GOT3 (cell line): ENCODE data around the gene ZMYM2.

ENCODE experiments used
- DNase-seq: peaks from one replicate; lab custom pipeline; 2025; ENCODE audit warnings: mixed read lengths; lab: John Stamatoyannopoulos, UW

ZMYM2 gene

GRCh38 chr13:20045950-20046548 is 87.5 kb downstream of the ZMYM2 start:
- DNase-seq, result no peak

GRCh38 chr13:20049558-20050473 is 91.3 kb downstream of the ZMYM2 start:
- DNase-seq, result no peak

GRCh38 chr13:20051366-20051765 is 92.8 kb downstream of the ZMYM2 start:
- DNase-seq, result no peak

GRCh38 chr13:20053016-20053415 is 94.5 kb downstream of the ZMYM2 start:
- DNase-seq, result no peak

GRCh38 chr13:20053891-20054290 is 95.4 kb downstream of the ZMYM2 start:
- no peak for DNase-seq

- DNase-seq, result no peak
These were observed 96.1 kb downstream of the ZMYM2 start for GRCh38 chr13:20054586-20054985.

GRCh38 chr13:20057214-20057613 is 98.7 kb downstream of the ZMYM2 start:
- no peak for DNase-seq

GRCh38 chr13:20057963-20058362 is 99.4 kb downstream of the ZMYM2 start:
- DNase-seq, result no peak

- no peak for DNase-seq
These were observed 99.9 kb downstream of the ZMYM2 start for GRCh38 chr13:20058476-20058875.

GRCh38 chr13:20064128-20064527 is 105.6 kb downstream of the ZMYM2 start:
- no peak for DNase-seq

GRCh38 chr13:20065516-20065915 is 107.0 kb downstream of the ZMYM2 start:
- no peak for DNase-seq

- DNase-seq, result no peak
These were observed 111.4 kb downstream of the ZMYM2 start for GRCh38 chr13:20069956-20070355.

GRCh38 chr13:20073775-20074174 is 115.2 kb downstream of the ZMYM2 start:
- DNase-seq, result no peak

GRCh38 chr13:20074966-20075365 is 116.4 kb downstream of the ZMYM2 start:
- DNase-seq, result no peak

- no peak for DNase-seq
These were observed 118.6 kb downstream of the ZMYM2 start for GRCh38 chr13:20077086-20077485.

- DNase-seq, result no peak
These were observed 122.0 kb downstream of the ZMYM2 start for GRCh38 chr13:20080377-20081164.

GRCh38 chr13:20090349-20090748 is 131.8 kb downstream of the ZMYM2 start:
- no peak for DNase-seq

- no peak for DNase-seq
These were observed 135.4 kb downstream of the ZMYM2 start for GRCh38 chr13:20093951-20094350.

GRCh38 chr13:20099319-20099718 is 140.8 kb downstream of the ZMYM2 start:
- DNase-seq, result no peak

GRCh38 chr13:20101467-20102316 is 143.2 kb downstream of the ZMYM2 start:
- no peak for DNase-seq

GRCh38 chr13:20102525-20103180 is 144.1 kb downstream of the ZMYM2 start:
- no peak for DNase-seq
